Measurements from ENCODE around the gene CREBZF.

GRCh38 chr11:85627332-85627997, 37.5 kb downstream of the CREBZF start, which contains the start of gene DLG2:
- TF ChIP-seq ESRRG (CRISPR knock-in tag; IDR thresholded peaks at IDR 0.05), result no peak
- TF ChIP-seq PATZ1 (CRISPR knock-in tag; IDR thresholded peaks at IDR 0.05; ENCODE audit: borderline replicate concordance), result no peak
- TF ChIP-seq ZFP30 (CRISPR knock-in tag; IDR thresholded peaks at IDR 0.05), result no peak
- no peak for TF ChIP-seq OSR1 (CRISPR knock-in tag; IDR thresholded peaks at IDR 0.05)
- no peak for TF ChIP-seq ARNTL (CRISPR knock-in tag; IDR thresholded peaks at IDR 0.05; ENCODE audit: borderline replicate concordance, low read depth)
- no peak for TF ChIP-seq ZNF565 (CRISPR knock-in tag; conservative IDR thresholded peaks at IDR 0.05; ENCODE audit: low read depth)
- no peak for TF ChIP-seq ISL1 (CRISPR knock-in tag; IDR thresholded peaks at IDR 0.05)
- no peak for TF ChIP-seq BACH2 (CRISPR knock-in tag; IDR thresholded peaks at IDR 0.05; ENCODE audit: borderline replicate concordance)

All from SK-N-SH treated with all-trans-retinoic acid at 6 μM for 48 hours (cell line).